Gastrocnemius medialis (tissue), 4 donors: ENCODE data around the gene ICA1L. TPM values are rescaled to one million over a fixed set of nuclear protein-coding genes. Genes with fewer than 3 reads are reported as not detected.
A peak's percentile ranks its signal among the peaks of the same experiment; 100 is the strongest.
"Not testable (repeated sequence)": the region's sequence is repeated elsewhere in the genome, so short reads cannot be mapped to it uniquely, and the experiment has no call there.

ENCODE experiments used
- ATAC-seq, 2 donors: fragments of 150-250 bp; one replicate each; pipeline ENCODE4 v1.9.1; 2016
- DNase-seq, 2 donors: peaks; one replicate each; pipeline ENCODE4 v3.0.0-alpha.2; 2019
- H3K27ac ChIP-seq, 4 donors: fragments of 200-600 bp; sonication (generic); 1 replicate in 1 of 4; 2 replicates in 3 of 4; pipeline ENCODE4 v1.5.1; 2016 to 2018; ENCODE audit warnings: mild to moderate bottlenecking in 2 of 4, moderate library complexity in 1 of 4
- H3K27me3 ChIP-seq, 3 donors: fragments of 200-600 bp; sonication (generic) in 2 of 3; 1 replicate in 1 of 3; 2 replicates in 2 of 3; pipeline versions ENCODE4 v1.5.1 to v1.6.0; 2016 to 2019; ENCODE audit warnings: mild to moderate bottlenecking in 1 of 3, moderate library complexity in 1 of 3
- H3K36me3 ChIP-seq, 2 donors: fragments of 200-600 bp; sonication (generic) in 1 of 2; one replicate each; pipeline ENCODE4 v1.5.1; 2017 to 2018
- H3K4me1 ChIP-seq, 2 donors: fragments of 200-600 bp; sonication (generic) in 1 of 2; one replicate each; pipeline ENCODE4 v1.5.1; 2016 to 2017; ENCODE audit warnings: mild to moderate bottlenecking in 2 of 2
- H3K4me3 ChIP-seq, 4 donors: fragments of 200-600 bp; sonication (generic) in 3 of 4; 1 replicate in 1 of 4; 2 replicates in 3 of 4; pipeline ENCODE4 v1.5.1; 2016 to 2019; ENCODE audit warnings: mild to moderate bottlenecking in 2 of 4
- H3K9me3 ChIP-seq, 3 donors: fragments of 200-600 bp; sonication (generic) in 2 of 3; 1 replicate in 1 of 3; 2 replicates in 2 of 3; pipeline ENCODE4 v1.5.1; 2016 to 2019
- POLR2A ChIP-seq, 2 donors: fragments of 450-650 bp; IDR thresholded peaks; one replicate each; pipeline ENCODE4 v1.6.1; 2017; ENCODE audit warnings: antibody characterized with exemption in 2 of 2, mild to moderate bottlenecking in 2 of 2, moderate library complexity in 2 of 2
- in situ Hi-C, 4 donors: fragments of 200-750 bp; cut with MboI; loops; one replicate each; pipeline versions ENCODE4 v1.15.0 to v1.8.0; 2017; ENCODE audit warnings: low sequenced_read_pairs in 4 of 4
- intact Hi-C: fragments of 100-400 bp; cut with DNase I; formaldehyde crosslinking; loops from one replicate; pipeline ENCODE4 v1.15.1; 2023; ENCODE audit warnings: low total_unique reads
- total RNA-seq, 4 donors: library from RNA; depleted of rRNA; stranded (reverse); fragments of >200 nt; gene quantifications; one replicate each; pipeline versions ENCODE4 v1.1.0 to v1.2.3, GENCODE V29; 2016
- TF ChIP-seq, protein P1 (sequence below), 5 experiments: fragments of 450-650 bp in 3 of 5; fragments of 200-600 bp in 2 of 5; sonication (generic) in 2 of 5; IDR thresholded peaks in 4 of 5; conservative IDR thresholded peaks in 1 of 5; 1 replicate in 4 of 5; 2 replicates in 1 of 5; pipeline ENCODE4 v1.5.1; 2016 to 2019; ENCODE audit warnings: antibody characterized with exemption in 5 of 5, mild to moderate bottlenecking in 3 of 5, moderate library complexity in 3 of 5

Gene ICA1L
- total RNA-seq, 4 donors from 2014 or later, result 2.6 to 7.4 (median 4.8) TPM

DNA sequence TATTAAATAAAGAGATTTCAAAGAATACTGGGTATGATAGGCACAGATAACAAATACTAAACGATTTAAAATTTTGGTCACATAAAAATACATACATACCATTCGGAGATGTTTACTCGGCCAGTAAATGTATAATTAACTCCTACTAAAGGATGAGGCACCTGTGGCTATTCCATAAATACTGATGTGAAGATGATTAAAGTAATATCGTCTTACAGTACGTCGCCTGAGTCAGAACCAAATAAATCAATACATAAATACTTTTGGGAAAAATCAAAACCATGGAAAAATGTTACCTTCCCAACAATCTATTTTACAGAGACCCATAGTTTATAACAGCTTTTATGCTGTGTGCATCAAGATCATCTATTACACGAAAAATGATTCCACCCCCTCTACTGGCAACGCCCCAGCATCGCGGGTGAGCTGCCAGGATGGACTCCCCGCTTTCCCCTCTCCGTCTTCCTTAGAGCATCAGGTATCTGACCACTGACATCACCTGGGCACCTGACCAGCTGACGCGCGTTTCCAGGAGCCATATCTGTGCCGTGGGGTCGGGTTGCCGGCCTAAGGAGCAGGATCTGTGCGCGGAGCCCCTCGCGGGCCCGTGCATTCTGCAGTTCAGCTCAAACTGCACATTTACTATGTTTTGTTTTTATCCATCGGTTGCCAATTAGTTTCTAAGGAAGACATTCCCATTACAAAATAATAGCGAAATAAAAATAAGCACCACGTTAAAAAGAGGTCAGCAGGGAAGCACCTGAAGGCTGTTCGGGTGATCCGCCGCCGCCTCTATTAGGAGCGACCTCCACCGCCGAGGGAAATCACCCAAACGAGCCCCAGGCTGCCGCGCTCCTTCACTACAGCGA, 901 bp downstream of the ICA1L start:
- Histone ChIP-seq H3K4me3 (peak overlapping the region; percentile 72 to 88 (median 84)), H3K9me3 (no peaks in the 10 kb centered on the region), H3K36me3 (no peaks in the 10 kb centered on the region), H3K27ac (peak overlapping the region; percentile 73 to 84 (median 79)), H3K27me3 (no peaks in the 10 kb centered on the region), H3K4me1 (peaks cover 6 to 10% of the 10 kb centered on the region in 2 donors)
- TF ChIP-seq, protein P1, sequence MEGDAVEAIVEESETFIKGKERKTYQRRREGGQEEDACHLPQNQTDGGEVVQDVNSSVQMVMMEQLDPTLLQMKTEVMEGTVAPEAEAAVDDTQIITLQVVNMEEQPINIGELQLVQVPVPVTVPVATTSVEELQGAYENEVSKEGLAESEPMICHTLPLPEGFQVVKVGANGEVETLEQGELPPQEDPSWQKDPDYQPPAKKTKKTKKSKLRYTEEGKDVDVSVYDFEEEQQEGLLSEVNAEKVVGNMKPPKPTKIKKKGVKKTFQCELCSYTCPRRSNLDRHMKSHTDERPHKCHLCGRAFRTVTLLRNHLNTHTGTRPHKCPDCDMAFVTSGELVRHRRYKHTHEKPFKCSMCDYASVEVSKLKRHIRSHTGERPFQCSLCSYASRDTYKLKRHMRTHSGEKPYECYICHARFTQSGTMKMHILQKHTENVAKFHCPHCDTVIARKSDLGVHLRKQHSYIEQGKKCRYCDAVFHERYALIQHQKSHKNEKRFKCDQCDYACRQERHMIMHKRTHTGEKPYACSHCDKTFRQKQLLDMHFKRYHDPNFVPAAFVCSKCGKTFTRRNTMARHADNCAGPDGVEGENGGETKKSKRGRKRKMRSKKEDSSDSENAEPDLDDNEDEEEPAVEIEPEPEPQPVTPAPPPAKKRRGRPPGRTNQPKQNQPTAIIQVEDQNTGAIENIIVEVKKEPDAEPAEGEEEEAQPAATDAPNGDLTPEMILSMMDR (IDR thresholded peaks at IDR 0.05 in 4 of 5, conservative IDR thresholded peaks at IDR 0.05 in 1 of 5), result no peak
- peak; percentile 23 to 58 for TF ChIP-seq POLR2A (IDR thresholded peaks at IDR 0.05)
- intact Hi-C loops (loop anchor here (2.0 to 10.0 kb wide), 3 partner anchors 66 to 282 kb away; no protein-coding TSS in a partner anchor), in situ Hi-C loops (no loop called here)
- ATAC-seq (peak; percentile 78 to 85), DNase-seq (peak; percentile 47 to 74)

DNA sequence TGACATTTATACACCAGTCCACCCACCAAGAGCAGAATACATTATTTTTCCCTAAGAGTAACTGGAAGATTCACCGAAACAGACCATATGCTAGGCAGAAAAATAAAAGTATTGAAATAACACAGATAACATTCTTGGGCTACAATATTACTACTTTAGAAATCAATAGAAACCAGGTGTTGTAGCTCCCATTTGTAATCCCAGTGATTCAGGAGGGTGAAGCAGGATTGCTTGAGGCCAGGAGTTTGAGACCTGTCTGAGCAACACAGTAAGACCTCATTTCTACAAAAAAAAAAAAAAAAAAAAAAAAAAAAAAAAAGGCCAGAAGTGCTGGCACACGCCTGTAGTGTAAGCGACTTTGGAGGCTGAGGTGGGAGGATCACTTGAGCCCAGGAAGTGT, 9.6 kb downstream of the ICA1L start:
- Histone ChIP-seq H3K4me1 (no peaks in the 10 kb centered on the region), H3K9me3 (no peaks in the 10 kb centered on the region), H3K36me3 (no peaks in the 10 kb centered on the region), H3K27ac (no peak overlapping the region), H3K4me3 (no peak overlapping the region), H3K27me3 (no peaks in the 10 kb centered on the region)
- DNase-seq, result no peak
- TF ChIP-seq, protein P1 (IDR thresholded peaks at IDR 0.05 in 4 of 5, conservative IDR thresholded peaks at IDR 0.05 in 1 of 5), result no peak
- no peak for TF ChIP-seq POLR2A (IDR thresholded peaks at IDR 0.05)
- intact Hi-C loops, result no loop called here
- in situ Hi-C loops, result no loop called here
- ATAC-seq, result no peak

DNA sequence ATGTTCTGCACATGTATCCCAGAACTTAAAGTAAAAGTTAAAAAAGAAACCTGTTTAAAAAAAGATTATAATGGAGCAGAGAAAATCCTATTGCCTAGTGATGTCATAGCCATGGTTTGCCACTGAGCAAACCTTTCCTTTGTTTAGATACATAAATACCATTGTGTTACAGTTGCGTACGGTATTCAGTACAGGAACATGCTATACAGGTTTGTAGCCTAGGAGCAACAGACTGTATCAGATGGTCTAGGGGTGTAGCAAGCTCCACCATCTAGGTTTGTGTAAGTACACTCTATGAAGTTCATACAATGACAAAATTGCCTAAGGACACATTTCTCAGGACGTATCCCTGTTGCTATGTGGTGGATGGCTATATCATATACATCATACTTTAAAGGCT, 13.0 kb downstream of the ICA1L start:
- no peaks in the 10 kb centered on the region for H3K4me1 ChIP-seq
- no peak for TF ChIP-seq POLR2A (IDR thresholded peaks at IDR 0.05)
- TF ChIP-seq, protein P1 (IDR thresholded peaks at IDR 0.05 in 4 of 5, conservative IDR thresholded peaks at IDR 0.05 in 1 of 5), result no peak
- H3K27me3 ChIP-seq, result no peaks in the 10 kb centered on the region
- no peak overlapping the region for H3K4me3 ChIP-seq
- no peak for DNase-seq
- intact Hi-C loops, result no loop called here
- no peaks in the 10 kb centered on the region for H3K36me3 ChIP-seq
- H3K9me3 ChIP-seq, result no peaks in the 10 kb centered on the region
- in situ Hi-C loops, result no loop called here
- no peak for ATAC-seq
- H3K27ac ChIP-seq, result no peak overlapping the region

DNA sequence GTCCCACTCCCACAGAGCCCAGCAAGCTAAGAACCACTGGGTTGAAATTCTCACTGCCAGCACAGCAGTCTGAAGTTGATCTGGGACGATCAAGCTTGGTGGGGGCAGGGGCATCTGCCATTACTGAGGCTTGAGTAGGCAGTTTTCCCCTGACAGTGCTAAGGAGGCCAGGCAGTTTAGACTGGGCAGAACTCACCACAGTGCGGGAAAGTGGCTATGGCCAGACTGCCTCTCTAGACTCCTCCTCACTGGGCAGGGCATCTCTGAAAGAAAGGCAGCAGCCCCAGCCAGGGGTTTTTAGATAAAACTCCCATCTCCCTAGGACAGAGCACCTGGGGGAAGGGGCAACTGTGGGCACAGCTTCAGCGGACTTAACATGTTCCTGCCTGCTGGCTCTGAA, 22.2 kb downstream of the ICA1L start:
- H3K36me3 ChIP-seq, H3K27ac ChIP-seq, DNase-seq, intact Hi-C loops, H3K4me1 ChIP-seq, H3K9me3 ChIP-seq, H3K4me3 ChIP-seq, ATAC-seq, in situ Hi-C loops, H3K27me3 ChIP-seq: not testable (repeated sequence)

DNA sequence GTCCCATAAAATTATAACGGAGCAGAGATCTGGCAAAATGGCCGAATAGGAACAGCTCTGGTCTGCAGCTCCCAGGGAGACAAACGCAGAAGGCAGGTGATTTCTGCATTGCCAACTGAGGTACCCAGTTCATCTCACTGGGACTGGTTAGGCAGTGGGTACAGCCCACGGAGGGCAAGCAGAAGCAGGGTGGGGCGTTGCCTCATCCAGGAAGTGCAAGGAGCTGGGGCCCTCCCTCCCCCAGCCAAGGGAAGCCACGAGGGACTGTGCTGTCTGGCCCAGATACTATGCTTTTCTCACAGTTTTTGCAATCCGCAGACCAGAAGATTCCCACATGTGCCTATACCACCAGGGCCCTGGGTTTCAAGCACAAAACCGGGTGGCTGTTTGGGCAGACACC, 22.8 kb downstream of the ICA1L start:
- ATAC-seq, result no peak
- Histone ChIP-seq H3K4me1 (no peaks in the 10 kb centered on the region), H3K4me3 (no peak overlapping the region), H3K9me3 (no peaks in the 10 kb centered on the region), H3K27me3 (no peaks in the 10 kb centered on the region), H3K27ac (no peak overlapping the region), H3K36me3 (no peaks in the 10 kb centered on the region)
- intact Hi-C loops (no loop called here), in situ Hi-C loops (no loop called here)
- TF ChIP-seq POLR2A (IDR thresholded peaks at IDR 0.05), result no peak
- TF ChIP-seq, protein P1 (IDR thresholded peaks at IDR 0.05 in 4 of 5, conservative IDR thresholded peaks at IDR 0.05 in 1 of 5), result no peak
- no peak for DNase-seq
